GM18499 (cell line): ENCODE results near the gene TANK.
"Not testable (repeated sequence)": the region's sequence is repeated elsewhere in the genome, so short reads cannot be mapped to it uniquely, and the experiment has no call there.

ENCODE experiments used
- ATAC-seq: cut with Tn5 transposase; IDR thresholded peaks from one replicate; pipeline ENCODE4 v1.9.1; 2021; ENCODE audit warnings: moderate number of reproducible peaks; ENCODE audit not compliant: insufficient read depth, unreplicated experiment

The TANK gene

GRCh38 chr2:161165811-161166210 is 5.6 kb downstream of the TANK start:
- no peak for ATAC-seq

- peak; percentile 85 for ATAC-seq
These were observed 6.5 kb downstream of the TANK start for GRCh38 chr2:161166538-161167409.

GRCh38 chr2:161169335-161169734 is 9.1 kb downstream of the TANK start:
- ATAC-seq = no peak

- ATAC-seq = no peak
These were observed 10.1 kb downstream of the TANK start for GRCh38 chr2:161170377-161170776.

GRCh38 chr2:161170958-161171932 is 11.0 kb downstream of the TANK start:
- no peak for ATAC-seq

- peak; percentile 56 for ATAC-seq
These were observed 12.8 kb downstream of the TANK start for GRCh38 chr2:161172901-161173540.

- ATAC-seq = no peak
These were observed 13.4 kb downstream of the TANK start for GRCh38 chr2:161173541-161174194.

- peak; percentile 64 for ATAC-seq
These were observed 17.7 kb downstream of the TANK start for GRCh38 chr2:161177969-161178368.

- no peak for ATAC-seq
These were observed 18.5 kb downstream of the TANK start for GRCh38 chr2:161178756-161179155.

GRCh38 chr2:161190050-161190449 is 29.8 kb downstream of the TANK start:
- ATAC-seq = no peak

GRCh38 chr2:161195602-161196001 is 35.4 kb downstream of the TANK start:
- not testable (repeated sequence) for ATAC-seq

- no peak for ATAC-seq
These were observed 39.9 kb downstream of the TANK start for GRCh38 chr2:161199912-161200701.

- ATAC-seq = no peak
These were observed 44.6 kb downstream of the TANK start for GRCh38 chr2:161204846-161205245.

GRCh38 chr2:161206471-161207032 is 46.3 kb downstream of the TANK start:
- ATAC-seq = no peak

GRCh38 chr2:161207941-161208340 is 47.7 kb downstream of the TANK start:
- no peak for ATAC-seq

- no peak for ATAC-seq
These were observed 48.4 kb downstream of the TANK start for GRCh38 chr2:161208527-161209139.

- no peak for ATAC-seq
These were observed 49.7 kb downstream of the TANK start for GRCh38 chr2:161209902-161210301.

- ATAC-seq = no peak
These were observed 57.5 kb downstream of the TANK start for GRCh38 chr2:161217597-161218185.
